Cardiac fibroblast (primary cell): Measurements from ENCODE around the gene BIRC2.
"Not testable (repeated sequence)": the region's sequence is repeated elsewhere in the genome, so short reads cannot be mapped to it uniquely, and the experiment has no call there.

Source experiments
- DNase-seq, 2 donors: peaks; one replicate each; pipeline versions ENCODE4 v3.0.0 to v3.0.0-alpha.2; 2010; ENCODE audit warnings: low read depth in 2 of 2
- H3K4me3 ChIP-seq, 2 donors: replicated peaks in 1 of 2; 1 replicate in 1 of 2; 2 replicates in 1 of 2; pipeline ENCODE4 v1.5.1; 2011; ENCODE audit warnings: low read depth in 2 of 2, low read length in 2 of 2, mild to moderate bottlenecking in 2 of 2, moderate library complexity in 1 of 2
- TF ChIP-seq, protein P1 (sequence below): IDR thresholded peaks from one replicate; pipeline ENCODE4 v1.5.1; 2011; ENCODE audit warnings: low read depth, mild to moderate bottlenecking, low read length, inconsistent platforms

Gene BIRC2

GRCh38 chr11:102346748-102347461, at the start of gene BIRC2:
TSS of gene BIRC2 (plus strand) at chr11:102347214. CDS start at chr11:102349855, 2,641 bp downstream.
- TF ChIP-seq, protein P1, sequence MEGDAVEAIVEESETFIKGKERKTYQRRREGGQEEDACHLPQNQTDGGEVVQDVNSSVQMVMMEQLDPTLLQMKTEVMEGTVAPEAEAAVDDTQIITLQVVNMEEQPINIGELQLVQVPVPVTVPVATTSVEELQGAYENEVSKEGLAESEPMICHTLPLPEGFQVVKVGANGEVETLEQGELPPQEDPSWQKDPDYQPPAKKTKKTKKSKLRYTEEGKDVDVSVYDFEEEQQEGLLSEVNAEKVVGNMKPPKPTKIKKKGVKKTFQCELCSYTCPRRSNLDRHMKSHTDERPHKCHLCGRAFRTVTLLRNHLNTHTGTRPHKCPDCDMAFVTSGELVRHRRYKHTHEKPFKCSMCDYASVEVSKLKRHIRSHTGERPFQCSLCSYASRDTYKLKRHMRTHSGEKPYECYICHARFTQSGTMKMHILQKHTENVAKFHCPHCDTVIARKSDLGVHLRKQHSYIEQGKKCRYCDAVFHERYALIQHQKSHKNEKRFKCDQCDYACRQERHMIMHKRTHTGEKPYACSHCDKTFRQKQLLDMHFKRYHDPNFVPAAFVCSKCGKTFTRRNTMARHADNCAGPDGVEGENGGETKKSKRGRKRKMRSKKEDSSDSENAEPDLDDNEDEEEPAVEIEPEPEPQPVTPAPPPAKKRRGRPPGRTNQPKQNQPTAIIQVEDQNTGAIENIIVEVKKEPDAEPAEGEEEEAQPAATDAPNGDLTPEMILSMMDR, result peak; percentile 53
- peak; percentile 91 to 94 for DNase-seq
- H3K4me3 ChIP-seq, result peak within 1 kb of the TSS; percentile 80 to 82

- H3K4me3 ChIP-seq, DNase-seq: not testable (repeated sequence)
Measured at GRCh38 chr11:102300837-102301236, 46.2 kb upstream of the BIRC2 start.

- no peak for DNase-seq
- H3K4me3 ChIP-seq, result no peak overlapping the region
- TF ChIP-seq, protein P1, result no peak
Measured at GRCh38 chr11:102302241-102302640, 44.8 kb upstream of the BIRC2 start.

- H3K4me3 ChIP-seq, result no peak overlapping the region
- no peak for DNase-seq
- TF ChIP-seq, protein P1, result no peak
Measured at GRCh38 chr11:102304686-102305085, 42.3 kb upstream of the BIRC2 start.

DNA sequence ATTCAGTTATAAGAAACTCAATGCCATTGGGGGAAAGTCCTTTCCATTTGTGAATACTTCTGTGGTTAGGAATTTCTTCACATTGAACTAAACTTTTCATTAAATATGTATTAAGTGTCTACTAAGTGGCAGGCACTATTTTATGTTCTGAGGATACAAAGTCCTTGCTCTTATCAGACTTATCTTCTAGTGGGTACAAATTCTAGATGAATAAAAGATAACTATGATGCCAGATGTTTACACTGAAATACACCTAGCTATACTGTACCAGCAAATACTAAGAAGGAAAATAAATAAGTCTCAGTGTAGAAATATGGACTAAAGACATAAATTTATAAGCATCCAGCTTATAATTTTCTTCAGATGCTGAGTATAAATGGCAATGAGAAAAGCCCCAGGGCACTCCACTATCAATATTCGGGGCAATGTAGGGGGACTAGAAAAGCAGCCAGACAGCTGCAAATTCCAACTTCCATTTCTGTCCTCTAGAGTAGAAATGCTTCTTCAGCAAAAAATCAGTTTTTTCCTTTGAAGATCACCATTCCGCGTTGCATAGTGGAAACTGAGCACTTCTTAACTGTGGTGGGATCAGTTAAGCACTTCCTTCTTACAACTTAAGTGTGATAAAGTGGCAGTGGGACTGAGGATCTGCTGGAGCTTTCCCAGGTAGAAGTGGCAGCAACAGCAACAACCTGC, 41.5 kb upstream of the BIRC2 start:
- no peak overlapping the region for H3K4me3 ChIP-seq
- TF ChIP-seq, protein P1, result no peak
- DNase-seq, result no peak

GRCh38 chr11:102306048-102306597, 40.9 kb upstream of the BIRC2 start:
- TF ChIP-seq, protein P1, result peak; percentile 10
- DNase-seq, result no peak
- H3K4me3 ChIP-seq, result no peak overlapping the region
